Measurements from ENCODE around the gene INPP5K.
"Not testable (repeated sequence)": the region's sequence is repeated elsewhere in the genome, so short reads cannot be mapped to it uniquely, and the experiment has no call there.

The INPP5K gene

DNA sequence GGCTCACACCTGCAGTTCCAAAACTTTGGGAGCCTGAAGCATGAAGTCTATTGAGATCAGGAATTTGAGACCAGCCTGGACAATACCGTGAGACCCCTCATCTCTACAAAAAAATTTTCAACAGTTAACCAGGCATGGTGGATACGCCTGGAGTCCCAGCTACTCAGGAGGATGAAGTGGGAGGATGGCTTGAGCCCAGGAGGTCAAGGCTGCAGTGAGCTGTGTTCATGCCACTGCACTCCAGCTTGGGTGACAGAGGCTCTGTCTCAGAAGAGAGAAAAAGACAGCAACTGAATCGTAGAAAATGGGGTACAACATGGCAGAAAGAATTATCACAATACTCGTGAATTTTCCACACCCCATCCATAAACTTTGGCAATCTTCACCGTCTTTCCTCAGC lies 63.6 kb downstream of the INPP5K start:
- Histone ChIP-seq H3K27ac (no peak overlapping the region), H3K27me3 (replicated peaks) (no peaks in the 10 kb centered on the region), H3K4me3 (ENCODE audit: low read depth, low read length) (no peak overlapping the region), H3K36me3 (replicated peaks) (peaks cover 3% of the 10 kb centered on the region)
- in situ Hi-C loops (cut with HindIII; ENCODE audit: low pct_ligation_motif_present, low sequenced_read_pairs): no loop called here
- no peak for DNase-seq
- TF ChIP-seq, protein P1, sequence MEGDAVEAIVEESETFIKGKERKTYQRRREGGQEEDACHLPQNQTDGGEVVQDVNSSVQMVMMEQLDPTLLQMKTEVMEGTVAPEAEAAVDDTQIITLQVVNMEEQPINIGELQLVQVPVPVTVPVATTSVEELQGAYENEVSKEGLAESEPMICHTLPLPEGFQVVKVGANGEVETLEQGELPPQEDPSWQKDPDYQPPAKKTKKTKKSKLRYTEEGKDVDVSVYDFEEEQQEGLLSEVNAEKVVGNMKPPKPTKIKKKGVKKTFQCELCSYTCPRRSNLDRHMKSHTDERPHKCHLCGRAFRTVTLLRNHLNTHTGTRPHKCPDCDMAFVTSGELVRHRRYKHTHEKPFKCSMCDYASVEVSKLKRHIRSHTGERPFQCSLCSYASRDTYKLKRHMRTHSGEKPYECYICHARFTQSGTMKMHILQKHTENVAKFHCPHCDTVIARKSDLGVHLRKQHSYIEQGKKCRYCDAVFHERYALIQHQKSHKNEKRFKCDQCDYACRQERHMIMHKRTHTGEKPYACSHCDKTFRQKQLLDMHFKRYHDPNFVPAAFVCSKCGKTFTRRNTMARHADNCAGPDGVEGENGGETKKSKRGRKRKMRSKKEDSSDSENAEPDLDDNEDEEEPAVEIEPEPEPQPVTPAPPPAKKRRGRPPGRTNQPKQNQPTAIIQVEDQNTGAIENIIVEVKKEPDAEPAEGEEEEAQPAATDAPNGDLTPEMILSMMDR (IDR thresholded peaks at IDR 0.05; ENCODE audit: low read depth, low read length, missing control alignments): no peak

DNA sequence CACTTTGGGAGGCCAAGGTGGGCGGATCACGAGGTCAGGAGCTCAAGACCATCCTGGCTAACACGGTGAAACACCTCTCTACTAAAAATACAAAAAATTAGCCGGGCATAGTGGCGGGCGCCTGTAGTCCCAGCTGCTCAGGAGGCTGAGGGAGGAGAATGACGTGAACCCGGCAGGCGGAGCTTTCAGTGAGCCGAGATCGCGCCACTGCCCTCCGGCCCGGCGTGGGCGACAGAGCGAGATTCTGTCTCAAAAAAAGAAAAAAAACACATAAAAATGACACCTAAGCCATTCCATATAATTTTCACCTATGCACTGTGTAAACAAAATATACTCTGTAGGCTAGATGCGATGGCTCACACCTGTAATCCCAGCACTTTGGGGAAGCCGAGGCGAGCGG lies 66.2 kb downstream of the INPP5K start:
- H3K27ac ChIP-seq; H3K4me3 ChIP-seq (ENCODE audit: low read depth, low read length); H3K36me3 ChIP-seq (replicated peaks); H3K27me3 ChIP-seq (replicated peaks); DNase-seq; in situ Hi-C loops (cut with HindIII; ENCODE audit: low pct_ligation_motif_present, low sequenced_read_pairs): not testable (repeated sequence)

DNA sequence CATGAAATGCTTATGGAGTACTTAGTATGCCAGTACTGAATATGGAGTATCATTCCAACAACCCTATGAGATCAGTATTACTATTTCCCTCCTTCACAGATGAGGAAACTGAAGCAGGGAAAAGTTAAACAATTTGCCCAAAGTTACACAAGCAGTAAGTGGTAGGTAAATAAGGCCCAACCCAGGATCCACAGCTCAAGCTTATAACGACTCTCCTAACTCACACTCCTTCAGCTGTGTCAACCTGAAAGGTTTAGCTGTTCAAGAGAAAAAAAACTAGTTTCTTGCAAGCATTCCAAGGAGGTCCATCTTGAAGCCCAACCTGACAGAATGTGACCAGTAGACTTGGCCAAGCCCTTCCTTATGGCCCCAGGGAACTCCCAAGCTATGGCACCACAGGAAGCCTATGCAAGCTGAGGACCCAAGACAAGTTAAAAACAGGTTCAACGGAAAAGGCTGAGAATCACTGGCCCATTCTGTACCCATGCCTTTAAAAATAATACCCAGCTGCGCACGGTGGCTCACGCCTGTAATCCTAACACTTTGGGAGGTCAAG lies 66.9 kb downstream of the INPP5K start:
- in situ Hi-C loops (cut with HindIII; ENCODE audit: low pct_ligation_motif_present, low sequenced_read_pairs): no loop called here
- DNase-seq: no peak
- Histone ChIP-seq H3K27me3 (replicated peaks) (no peaks in the 10 kb centered on the region), H3K36me3 (replicated peaks) (peaks cover 10% of the 10 kb centered on the region), H3K4me3 (ENCODE audit: low read depth, low read length) (no peak overlapping the region), H3K27ac (no peak overlapping the region)
- TF ChIP-seq, protein P1 (IDR thresholded peaks at IDR 0.05; ENCODE audit: low read depth, low read length, missing control alignments): no peak

DNA sequence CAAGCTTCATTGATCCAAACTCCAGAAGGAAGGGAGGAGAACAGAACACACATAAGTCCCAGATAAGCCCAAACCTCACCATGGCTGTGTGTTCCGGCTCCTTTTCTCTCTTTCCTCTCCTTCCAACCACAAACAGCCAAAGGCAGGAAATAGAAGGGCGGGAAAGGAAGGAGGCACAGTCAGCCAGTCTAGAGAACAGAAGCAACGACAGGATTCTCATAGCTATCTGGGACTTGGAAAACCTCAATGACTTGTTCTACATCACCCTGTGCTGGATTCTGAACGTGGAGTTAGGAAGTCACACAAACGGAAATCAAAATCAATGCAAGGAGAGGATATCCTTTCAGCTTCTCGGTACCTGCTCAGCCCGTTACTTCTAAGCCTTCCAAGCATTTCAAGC lies 69.4 kb downstream of the INPP5K start:
- no peaks in the 10 kb centered on the region for H3K27me3 ChIP-seq (replicated peaks)
- in situ Hi-C loops (cut with HindIII; ENCODE audit: low pct_ligation_motif_present, low sequenced_read_pairs): no loop called here
- H3K36me3 ChIP-seq (replicated peaks): peaks cover 6% of the 10 kb centered on the region
- DNase-seq: no peak
- TF ChIP-seq, protein P1 (IDR thresholded peaks at IDR 0.05; ENCODE audit: low read depth, low read length, missing control alignments): no peak
- no peak overlapping the region for H3K27ac ChIP-seq
- H3K4me3 ChIP-seq (ENCODE audit: low read depth, low read length): no peak overlapping the region

DNA sequence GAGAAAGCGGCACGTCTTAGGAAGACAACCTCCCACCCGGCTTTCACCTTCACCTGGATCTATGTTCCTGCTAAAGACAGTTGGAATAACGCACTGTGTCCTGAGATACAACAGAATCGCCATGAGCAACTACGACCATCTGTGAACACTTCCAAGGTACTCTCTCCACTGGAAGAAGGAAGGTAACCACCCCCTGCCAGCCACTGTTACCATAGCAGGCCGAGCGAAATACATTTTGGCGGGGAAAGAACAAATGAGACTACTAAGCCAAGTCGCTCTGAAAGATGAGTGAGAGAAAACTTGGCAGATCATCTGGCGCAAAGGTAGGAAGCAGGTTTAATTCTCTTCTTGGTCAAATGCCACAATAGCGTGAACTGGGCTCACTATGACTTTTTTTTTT lies 70.2 kb downstream of the INPP5K start:
- H3K27me3 ChIP-seq (replicated peaks): no peaks in the 10 kb centered on the region
- TF ChIP-seq, protein P1 (IDR thresholded peaks at IDR 0.05; ENCODE audit: low read depth, low read length, missing control alignments): no peak
- no peak overlapping the region for H3K27ac ChIP-seq
- in situ Hi-C loops (cut with HindIII; ENCODE audit: low pct_ligation_motif_present, low sequenced_read_pairs): no loop called here
- peaks cover 6% of the 10 kb centered on the region for H3K36me3 ChIP-seq (replicated peaks)
- DNase-seq: no peak
- no peak overlapping the region for H3K4me3 ChIP-seq (ENCODE audit: low read depth, low read length)

DNA sequence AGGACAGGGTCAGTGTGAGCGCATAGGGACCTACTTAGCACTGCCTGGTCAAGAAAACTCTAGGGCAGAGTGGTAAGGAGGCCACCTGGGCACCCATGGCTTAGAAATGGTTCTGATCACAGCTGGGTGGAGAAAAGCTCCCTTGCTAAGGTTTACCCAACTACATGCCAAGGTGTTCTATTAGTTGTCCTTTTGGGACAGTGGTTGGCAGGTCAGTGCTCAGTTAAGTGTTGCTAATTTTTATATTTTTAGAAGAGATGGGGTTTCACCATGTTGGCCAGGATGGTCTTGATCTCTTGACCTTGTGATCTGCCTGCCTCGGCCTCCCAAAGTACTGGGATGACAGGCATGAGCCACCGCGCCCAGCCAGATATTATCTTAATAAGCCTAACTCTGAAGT lies 70.7 kb downstream of the INPP5K start:
- H3K27ac ChIP-seq; H3K36me3 ChIP-seq (replicated peaks); H3K27me3 ChIP-seq (replicated peaks); H3K4me3 ChIP-seq (ENCODE audit: low read depth, low read length); in situ Hi-C loops (cut with HindIII; ENCODE audit: low pct_ligation_motif_present, low sequenced_read_pairs); DNase-seq: not testable (repeated sequence)
